ENCODE data around the gene AQP1.

AQP1 gene

GRCh38 chr7:30907527-30908267 lies 4.0 kb upstream of the AQP1 start:
- no peak for DNase-seq

- no peak for DNase-seq
Observed at GRCh38 chr7:30908681-30909080, 3.0 kb upstream of the AQP1 start.

GRCh38 chr7:30909431-30909830 lies 2.2 kb upstream of the AQP1 start:
- no peak for DNase-seq

GRCh38 chr7:30910411-30911073 lies 1.1 kb upstream of the AQP1 start:
- no peak for DNase-seq

GRCh38 chr7:30911133-30911532 lies 520 bp upstream of the AQP1 start:
- no peak for DNase-seq

GRCh38 chr7:30912021-30912730 lies 523 bp downstream of the AQP1 start:
- no peak for DNase-seq

GRCh38 chr7:30912731-30912985 lies 1.0 kb downstream of the AQP1 start:
- DNase-seq: no peak

GRCh38 chr7:30912986-30913811 lies 1.5 kb downstream of the AQP1 start:
- DNase-seq: no peak

- no peak for DNase-seq
Observed at GRCh38 chr7:30913821-30914515, 2.3 kb downstream of the AQP1 start.

GRCh38 chr7:30914596-30914995 lies 2.9 kb downstream of the AQP1 start:
- DNase-seq: no peak

GRCh38 chr7:30915005-30915601 lies 3.5 kb downstream of the AQP1 start:
- DNase-seq: no peak

- DNase-seq: no peak
Observed at GRCh38 chr7:30915751-30916150, 4.1 kb downstream of the AQP1 start.

- no peak for DNase-seq
Observed at GRCh38 chr7:30916255-30916654, 4.6 kb downstream of the AQP1 start.

GRCh38 chr7:30916767-30917166 lies 5.1 kb downstream of the AQP1 start:
- no peak for DNase-seq

- no peak for DNase-seq
Observed at GRCh38 chr7:30917216-30917893, 5.7 kb downstream of the AQP1 start.

- DNase-seq: no peak
Observed at GRCh38 chr7:30918676-30919075, 7.0 kb downstream of the AQP1 start.

- DNase-seq: no peak
Observed at GRCh38 chr7:30920021-30920583, 8.4 kb downstream of the AQP1 start.

- no peak for DNase-seq
Observed at GRCh38 chr7:30920584-30921539, 9.2 kb downstream of the AQP1 start.

- DNase-seq: no peak
Observed at GRCh38 chr7:30921540-30922401, 10.1 kb downstream of the AQP1 start.
